Hematopoietic multipotent progenitor cell treated with erythropoietin and hydrocortisone succinate and interleukin-3 and kit ligand, for 15 days (in vitro differentiated cells): ENCODE results near the gene ETV3L.
"Not testable (repeated sequence)": the region's sequence is repeated elsewhere in the genome, so short reads cannot be mapped to it uniquely, and the experiment has no call there.

Source experiments
- DNase-seq: peaks from one replicate; pipeline ENCODE4 v3.0.0-alpha.2; 2015; ENCODE audit warnings: low spot score

ETV3L gene

GRCh38 chr1:157077394-157077793, 22.2 kb downstream of the ETV3L start:
- DNase-seq: no peak

- DNase-seq: no peak
Observed at GRCh38 chr1:157073944-157074685, 25.5 kb downstream of the ETV3L start.

- no peak for DNase-seq
Observed at GRCh38 chr1:157069601-157070000, 30.0 kb downstream of the ETV3L start.

- DNase-seq: not testable (repeated sequence)
Observed at GRCh38 chr1:157059241-157059640, 40.4 kb downstream of the ETV3L start.

GRCh38 chr1:157056269-157056668, 43.3 kb downstream of the ETV3L start:
- no peak for DNase-seq

- DNase-seq: not testable (repeated sequence)
Observed at GRCh38 chr1:157055729-157056128, 43.9 kb downstream of the ETV3L start.

- DNase-seq: no peak
Observed at GRCh38 chr1:157050836-157051235, 48.8 kb downstream of the ETV3L start.

- no peak for DNase-seq
Observed at GRCh38 chr1:157047062-157047410, 52.6 kb downstream of the ETV3L start.

- DNase-seq: no peak
Observed at GRCh38 chr1:157045250-157046218, 54.1 kb downstream of the ETV3L start, which contains the start of gene ARHGEF11. ARHGEF11 (minus strand) TSS chr1:157045742; CDS start chr1:157044330, 1,412 bp downstream.

GRCh38 chr1:157044326-157044725, 55.3 kb downstream of the ETV3L start:
- DNase-seq: no peak

- DNase-seq: no peak
Observed at GRCh38 chr1:157043685-157044084, 55.9 kb downstream of the ETV3L start.

- DNase-seq: no peak
Observed at GRCh38 chr1:157042846-157043245, 56.8 kb downstream of the ETV3L start.
